GM21367 (cell line): ENCODE results near the gene BMP6.

Experiments
- ATAC-seq: cut with Tn5 transposase; IDR thresholded peaks from one replicate; pipeline ENCODE4 v1.9.1; 2021; ENCODE audit not compliant: unreplicated experiment

Gene BMP6

DNA sequence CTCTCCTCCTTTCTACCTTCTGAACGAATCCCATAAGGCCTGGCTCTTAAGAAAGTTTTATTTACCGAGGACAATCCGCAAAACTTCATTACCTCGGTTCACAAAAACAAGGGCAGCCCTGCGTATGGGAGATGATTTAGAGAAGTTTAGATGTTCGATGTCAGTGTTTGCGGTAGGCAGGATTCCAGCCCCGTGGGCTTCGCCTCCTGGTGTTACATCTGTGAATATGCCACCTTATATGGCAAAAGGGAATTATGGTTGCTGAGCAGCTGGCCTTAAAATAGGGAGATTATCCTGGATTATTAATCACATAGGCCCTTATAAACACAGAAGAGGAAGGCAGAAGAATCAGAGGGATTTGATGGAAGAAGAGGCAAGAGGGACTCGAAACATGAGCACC lies 21.1 kb downstream of the BMP6 start:
- ATAC-seq, result no peak

DNA sequence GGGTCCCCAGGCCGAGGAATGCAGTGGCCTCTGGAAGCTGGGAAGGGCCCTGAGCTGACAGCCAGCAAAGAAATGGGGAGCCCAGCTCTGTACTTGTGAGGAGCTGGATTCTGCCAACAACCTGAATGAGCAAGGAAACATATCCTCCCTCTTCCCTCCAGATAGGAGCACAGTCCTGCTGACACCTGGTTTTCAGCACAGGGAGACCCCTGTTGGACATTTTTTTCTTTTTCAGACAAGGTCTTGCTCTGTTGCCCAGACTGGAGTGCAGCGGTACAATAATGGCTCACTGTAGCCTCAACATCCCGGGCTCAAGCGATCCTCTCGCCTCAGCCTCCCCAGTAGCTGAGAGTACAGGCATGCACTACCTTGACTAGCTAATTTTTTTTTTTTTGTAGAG lies 21.5 kb downstream of the BMP6 start:
- ATAC-seq, result no peak

DNA sequence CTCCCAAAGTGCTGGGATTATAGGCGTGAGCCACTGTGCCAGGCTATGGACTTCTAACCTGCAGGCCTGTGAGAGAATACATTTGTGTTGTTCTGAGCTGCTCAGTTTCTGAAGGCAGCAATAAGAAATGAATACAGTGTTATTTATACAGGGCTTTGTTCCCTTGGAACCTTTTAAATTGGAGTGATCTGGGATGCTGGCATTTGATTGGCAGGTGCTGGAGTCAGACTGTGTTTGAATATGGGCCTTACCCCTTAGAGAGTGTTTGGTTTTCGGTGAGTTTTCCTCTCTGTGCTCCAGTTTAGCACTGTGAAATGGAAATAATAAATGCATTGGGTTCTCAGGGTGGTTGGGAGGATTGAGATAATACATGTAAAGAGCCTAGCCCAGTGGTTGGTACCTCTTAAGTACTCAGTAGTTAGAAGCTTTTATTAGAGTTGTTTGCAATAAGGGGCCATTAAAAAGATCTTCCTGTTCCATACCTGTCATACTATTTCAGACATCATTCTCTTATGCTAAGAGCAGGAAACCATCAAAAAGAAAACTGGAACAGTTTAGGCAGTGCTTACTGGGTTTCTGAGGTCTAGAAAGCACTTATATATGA lies 22.1 kb downstream of the BMP6 start:
- no peak for ATAC-seq

DNA sequence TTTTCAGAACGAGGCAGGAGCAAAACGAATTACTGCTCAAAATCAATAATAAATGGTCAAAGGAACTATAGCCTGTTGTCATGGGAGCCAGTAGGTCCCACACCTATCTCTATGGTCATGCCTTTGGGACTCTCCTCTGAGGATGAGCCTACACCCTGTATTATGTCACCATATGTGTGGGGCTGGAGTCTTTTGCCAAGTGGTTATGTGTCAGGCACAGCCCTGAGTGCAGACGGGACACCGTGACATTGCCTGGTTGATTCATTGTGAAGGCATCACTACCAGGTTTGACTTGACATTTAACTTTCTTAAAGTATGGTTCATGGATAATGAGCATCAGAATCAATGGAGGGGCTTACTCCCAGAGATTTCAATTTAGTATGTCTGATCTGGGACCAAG lies 23.6 kb downstream of the BMP6 start:
- no peak for ATAC-seq

DNA sequence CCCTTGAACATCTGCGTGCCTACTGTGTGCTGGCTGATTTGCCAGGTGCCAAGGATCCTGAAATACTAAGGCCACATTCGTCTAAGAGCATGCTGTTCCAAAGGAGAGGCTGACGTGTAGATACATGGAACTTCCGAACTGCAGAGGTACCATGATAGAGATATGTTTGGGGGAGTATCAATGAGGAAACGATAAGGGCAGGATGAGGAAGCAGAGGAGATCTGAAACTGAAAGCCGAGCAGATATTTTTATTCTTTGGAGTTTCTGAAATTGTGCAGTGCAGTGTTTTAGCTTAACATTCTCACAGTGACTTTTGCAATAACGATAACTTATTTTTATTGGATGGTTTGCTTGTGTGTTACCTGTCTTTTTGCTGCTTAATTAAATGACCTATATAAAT lies 24.3 kb downstream of the BMP6 start:
- ATAC-seq, result no peak

DNA sequence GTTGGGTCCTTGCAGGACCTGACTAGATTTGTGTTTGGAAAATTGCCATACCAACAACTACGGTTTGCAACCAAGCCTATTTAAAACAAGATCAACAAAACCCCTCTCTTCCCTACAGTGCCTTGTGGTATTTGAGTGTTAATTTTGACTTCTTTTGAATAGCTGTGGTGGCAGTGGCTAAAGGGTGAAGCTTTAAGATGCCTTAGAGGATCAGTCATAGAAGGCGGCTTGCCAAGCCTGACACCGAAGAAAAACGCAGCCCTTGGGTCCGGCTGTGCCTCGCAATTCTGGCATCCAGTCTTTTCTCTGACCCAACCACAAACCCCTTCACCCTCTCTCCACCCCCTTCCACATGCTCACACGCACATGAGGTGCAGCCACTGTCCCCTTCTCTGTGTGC lies 32.6 kb downstream of the BMP6 start:
- ATAC-seq, result no peak

DNA sequence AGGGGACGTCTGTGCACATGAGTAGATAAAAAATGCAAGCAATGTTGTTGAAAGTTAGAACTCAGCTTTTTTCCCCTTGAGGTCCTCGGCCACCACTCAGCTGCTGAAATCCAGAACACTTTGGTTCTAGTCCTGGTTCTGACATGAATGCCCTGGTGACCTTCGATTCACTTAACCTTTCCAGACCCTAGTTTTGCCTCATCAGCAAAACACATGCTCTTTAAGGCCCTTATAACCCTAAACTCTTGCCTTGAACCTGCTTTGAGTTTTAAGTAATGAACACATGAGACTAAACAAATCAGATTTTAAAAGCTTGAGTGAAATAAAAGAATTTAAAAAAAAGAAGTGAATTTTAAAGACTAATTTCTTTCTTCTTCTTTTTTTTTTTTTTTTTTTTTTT lies 33.4 kb downstream of the BMP6 start:
- no peak for ATAC-seq

DNA sequence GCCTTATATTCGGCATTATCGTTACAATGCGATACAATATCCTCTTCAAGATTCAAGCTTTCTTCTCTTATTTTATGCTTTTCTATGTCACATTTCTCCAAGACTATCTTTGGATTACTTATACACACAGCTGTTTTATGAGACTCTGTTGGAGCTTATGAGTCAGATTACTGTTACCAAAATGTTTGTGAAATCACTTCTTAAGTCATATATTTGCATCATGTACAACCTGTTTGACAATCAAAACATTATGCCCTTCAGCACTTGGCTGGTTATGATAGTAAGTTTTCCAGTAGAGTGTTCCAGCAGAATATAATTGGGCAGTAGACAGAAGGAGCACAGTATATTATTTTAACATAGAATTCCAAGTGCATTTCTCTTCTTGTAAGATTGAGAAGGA lies 35.2 kb downstream of the BMP6 start:
- no peak for ATAC-seq

DNA sequence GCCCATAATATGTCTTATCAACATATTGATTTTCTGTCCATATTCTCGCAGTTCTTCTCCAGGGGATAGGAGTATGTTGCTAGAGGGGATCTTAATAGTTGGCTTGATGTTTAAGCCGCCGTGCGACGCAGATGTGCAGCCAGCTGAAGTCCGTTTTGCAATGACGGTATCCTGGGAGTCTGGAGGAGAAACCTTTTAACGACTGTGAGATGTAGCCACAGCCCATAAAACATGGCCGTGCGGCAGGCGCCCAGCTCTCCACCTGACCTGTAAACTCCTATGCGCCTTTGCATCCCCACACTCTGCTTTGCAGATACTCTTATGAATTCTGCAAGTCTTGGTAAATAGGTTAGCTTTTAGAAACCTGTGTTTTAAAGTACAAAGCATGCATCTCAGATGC lies 36.9 kb downstream of the BMP6 start:
- no peak for ATAC-seq

DNA sequence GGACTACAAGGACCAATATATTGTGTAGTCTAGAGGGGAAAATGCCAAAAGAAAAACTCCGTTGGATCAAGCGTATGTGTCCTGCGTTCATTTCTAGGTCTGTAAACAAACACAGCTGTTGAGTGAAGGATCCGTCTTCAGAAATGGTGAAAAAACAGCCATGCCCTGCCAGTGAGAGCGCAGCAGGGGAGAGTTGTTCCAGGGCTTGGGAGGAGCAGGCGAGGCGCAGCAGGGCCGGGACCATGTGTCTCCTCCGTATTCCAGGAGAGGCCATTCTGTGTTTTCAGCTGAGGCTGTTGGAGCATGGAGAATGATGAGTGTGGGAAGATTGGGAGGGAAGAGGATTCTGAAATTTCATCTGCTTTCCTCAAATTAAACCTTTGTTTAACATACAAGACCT lies 38.0 kb downstream of the BMP6 start:
- no peak for ATAC-seq

DNA sequence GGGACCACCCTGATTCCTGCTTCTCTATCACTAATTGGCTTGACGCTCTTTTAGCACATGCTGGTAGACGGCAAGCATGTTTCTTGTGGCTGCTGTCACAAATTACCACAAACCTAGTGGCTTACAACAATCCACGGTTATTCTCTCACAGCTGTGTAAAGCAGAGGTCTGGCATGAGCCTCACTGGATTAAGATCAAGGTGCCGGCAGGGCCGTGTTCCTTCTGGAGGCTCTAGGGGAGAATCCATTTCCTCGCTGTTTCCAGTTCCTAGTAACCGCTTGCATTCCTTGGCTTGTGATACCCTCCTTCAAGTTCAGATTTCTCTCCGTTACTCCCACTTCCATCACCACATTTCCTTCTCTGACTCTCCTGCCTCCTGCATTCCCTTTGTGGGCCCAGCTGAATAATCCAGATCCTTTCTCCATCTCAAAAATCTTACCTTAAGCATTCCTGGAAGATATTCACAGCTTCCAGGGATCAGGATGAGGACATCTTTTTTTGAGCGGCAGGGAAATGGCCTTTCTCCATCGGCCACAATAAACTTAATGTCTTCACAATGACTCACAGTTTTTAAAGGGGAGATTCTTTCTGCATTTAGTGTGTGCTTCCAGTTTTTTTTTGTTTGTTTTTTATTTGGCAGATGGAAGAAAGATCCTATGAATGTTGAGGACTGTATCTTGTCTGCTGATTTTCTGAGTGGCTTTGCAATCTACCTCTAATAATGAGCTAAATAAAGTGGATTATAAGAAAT lies 39.9 kb downstream of the BMP6 start:
- no peak for ATAC-seq

DNA sequence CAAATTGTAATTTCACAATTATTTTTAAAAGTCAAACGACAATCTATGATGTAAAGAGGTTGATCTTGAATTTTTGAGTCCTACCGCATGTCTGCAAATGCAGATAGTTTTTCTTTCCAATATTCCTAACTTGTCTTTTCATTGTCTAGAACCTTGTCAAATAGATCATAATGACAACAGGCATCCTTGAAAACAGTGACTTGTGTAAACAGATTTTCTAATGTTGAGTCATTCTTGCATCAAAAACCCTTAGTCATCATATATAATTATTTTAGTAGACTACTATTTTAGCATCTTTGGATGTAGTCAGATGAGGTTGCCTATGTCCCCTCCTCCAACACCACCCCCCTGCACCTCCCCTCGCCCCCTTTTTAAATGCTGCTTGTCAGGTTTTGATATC lies 43.8 kb downstream of the BMP6 start:
- no peak for ATAC-seq

DNA sequence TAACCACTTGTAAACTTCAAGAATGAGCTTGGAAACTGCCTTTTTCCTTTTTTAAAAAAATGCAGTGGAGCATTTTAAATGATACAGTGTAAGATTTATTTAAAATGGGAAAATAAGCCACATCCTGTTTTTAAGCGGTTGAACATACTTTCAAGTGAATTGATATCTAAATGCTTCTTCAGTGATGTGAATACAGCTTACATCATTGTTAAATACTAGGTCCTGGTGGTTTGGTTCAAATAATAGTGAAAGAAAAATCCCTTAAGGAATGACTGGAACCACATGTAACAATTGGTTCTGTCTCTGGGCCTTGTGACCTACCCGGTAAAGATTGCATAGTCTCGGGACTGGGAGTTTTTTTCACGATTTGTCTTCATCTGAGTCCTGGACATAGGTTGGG lies 44.2 kb downstream of the BMP6 start:
- ATAC-seq, result no peak

DNA sequence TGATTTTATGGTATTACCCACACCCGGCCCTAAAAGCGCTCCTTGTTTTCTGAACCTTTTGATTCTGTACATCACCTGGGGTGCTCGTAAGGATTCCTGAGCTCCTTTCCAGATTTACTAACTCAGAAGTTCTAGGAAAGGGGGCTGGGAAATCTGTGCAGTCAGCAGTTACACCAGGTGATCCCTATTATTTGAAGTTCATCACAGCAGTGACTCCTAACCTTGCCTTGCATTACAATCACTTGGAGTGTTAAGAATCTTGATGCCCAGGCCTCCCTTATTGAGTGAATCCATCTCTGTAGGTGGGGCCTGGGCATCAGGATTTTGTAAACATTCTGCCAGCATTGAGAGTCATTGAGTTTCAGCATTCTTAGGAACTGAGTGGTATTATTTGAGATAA lies 44.7 kb downstream of the BMP6 start:
- no peak for ATAC-seq

DNA sequence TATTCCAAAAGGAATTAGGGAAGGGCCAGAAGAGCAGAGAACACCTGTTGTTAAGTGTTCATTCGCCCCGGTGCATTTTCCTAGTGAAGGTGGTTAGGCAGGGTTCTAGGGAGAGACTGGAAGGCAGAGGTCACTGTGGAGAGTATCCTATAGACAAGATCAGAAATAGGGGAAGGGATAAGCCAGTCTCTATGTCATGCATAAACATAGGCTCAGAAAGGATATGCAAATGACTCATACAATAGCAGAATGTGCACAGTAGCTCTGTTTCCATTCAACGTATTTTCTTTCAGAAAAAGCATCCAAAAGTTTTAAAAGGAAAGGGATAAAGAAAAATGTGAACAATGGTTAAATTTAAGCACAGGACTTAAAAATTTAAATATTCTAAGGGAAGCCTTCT lies 47.4 kb downstream of the BMP6 start:
- no peak for ATAC-seq

DNA sequence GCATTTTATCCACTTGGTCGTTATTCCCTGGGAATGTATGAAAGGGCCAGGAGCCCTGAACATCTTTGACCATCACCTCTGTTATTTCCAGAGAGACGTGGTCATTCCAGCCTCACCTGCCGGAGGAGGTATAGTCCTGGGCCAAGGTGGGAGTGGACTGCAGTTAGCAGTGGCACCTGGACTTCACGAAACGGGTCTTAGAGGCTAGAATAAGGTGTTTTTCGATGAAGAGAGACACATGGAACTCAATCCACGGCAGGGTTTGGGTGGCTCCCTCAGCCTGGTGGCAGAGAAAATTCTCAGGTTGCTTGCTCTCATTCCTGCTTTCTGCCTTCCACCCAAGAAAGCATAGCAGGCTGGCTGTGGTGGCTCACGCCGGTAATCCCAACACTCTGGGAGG lies 48.0 kb downstream of the BMP6 start:
- no peak for ATAC-seq

DNA sequence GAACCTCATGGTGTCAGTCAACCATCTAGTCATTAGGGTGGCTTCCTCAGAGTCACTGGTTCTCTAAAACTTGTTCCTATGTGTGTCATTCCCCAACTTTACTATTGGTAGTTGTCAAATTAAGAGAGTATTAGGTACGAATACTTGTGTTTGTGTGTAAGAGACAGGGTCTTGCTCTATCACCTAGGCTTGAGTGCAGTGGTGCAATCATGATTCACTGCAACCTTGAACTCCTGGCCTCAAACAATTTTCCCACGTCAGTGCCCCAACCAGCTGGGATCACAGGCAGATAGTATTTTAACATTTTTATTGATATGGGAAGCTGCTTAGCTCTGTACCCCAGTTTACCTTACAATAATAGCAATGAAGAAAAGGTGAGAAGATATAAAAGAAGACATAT lies 50.6 kb downstream of the BMP6 start:
- no peak for ATAC-seq

DNA sequence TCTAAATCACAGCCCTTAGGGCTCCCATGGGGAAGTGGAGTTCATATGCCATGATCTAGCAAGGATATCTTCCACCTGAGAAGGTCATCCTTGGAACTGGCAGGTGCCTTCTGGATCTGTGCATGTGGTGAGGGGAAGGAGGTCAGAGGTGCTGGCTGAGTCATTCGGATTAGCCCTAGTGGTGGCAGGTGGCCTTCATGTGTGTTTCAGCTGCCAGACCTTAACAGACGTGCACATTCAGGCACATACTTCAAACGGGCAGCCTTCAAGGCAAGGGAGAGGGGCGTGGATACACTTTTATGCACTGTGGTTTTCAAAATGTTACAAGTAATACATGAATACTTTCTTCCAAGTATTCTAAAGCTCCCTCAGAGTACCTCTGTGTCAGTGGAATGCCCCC lies 51.2 kb downstream of the BMP6 start:
- no peak for ATAC-seq

DNA sequence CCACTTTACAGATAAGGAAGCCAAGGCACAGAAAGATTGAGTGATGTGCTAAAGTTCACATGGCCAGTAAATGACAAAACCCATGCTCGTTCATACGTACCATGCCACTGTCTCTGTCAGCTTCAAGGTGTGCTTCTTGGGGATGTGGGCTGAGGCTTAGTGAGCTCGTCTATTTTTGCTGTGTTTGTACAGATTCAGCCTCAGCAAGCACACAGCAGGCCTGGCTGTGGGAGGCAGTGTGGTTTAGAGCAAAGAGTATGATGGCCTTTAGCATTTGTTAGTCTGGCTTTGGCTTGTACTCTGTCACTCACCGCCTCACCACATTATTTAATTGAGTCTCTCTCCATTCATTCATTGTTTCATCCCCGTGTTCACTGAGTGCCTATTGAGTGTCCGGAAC lies 55.3 kb downstream of the BMP6 start:
- no peak for ATAC-seq

DNA sequence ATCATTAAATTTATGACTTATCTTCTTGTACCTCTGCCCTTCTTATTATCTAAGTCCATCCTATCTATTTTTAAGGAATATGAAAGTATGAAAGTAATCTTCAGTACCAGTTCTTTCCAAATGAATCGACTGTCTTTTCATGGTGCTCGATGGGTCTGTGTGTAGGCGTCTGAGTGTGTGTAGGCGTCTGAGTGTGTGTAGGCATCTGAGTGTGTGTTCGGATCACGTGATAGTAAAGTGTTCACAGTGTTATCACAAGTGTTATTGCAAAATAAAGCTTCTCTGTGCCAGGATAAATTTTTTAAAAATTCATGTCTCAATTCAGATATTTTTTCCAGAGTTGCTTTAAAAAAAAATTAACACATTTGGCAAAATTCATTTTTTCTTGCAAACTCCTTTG lies 58.3 kb downstream of the BMP6 start:
- no peak for ATAC-seq

DNA sequence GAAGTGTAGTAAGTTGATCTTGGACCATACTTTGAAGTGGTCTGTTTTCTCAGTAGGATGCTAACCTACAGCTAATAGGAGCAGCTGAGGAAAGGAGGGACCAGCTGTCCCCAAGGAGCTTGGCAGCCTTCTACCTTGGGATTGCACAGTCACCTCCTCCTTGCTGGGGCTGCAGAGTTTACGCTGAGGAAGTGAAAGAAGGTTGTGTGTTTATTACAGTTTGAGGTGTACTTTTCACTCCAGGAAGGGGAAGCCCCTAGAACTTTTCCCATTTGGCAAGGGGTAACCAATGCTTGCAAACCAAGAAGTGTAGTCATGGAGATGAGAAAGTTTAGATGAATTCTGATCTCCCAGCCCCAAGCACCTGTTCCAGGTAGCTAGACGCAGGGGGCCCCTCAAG lies 58.8 kb downstream of the BMP6 start:
- no peak for ATAC-seq

DNA sequence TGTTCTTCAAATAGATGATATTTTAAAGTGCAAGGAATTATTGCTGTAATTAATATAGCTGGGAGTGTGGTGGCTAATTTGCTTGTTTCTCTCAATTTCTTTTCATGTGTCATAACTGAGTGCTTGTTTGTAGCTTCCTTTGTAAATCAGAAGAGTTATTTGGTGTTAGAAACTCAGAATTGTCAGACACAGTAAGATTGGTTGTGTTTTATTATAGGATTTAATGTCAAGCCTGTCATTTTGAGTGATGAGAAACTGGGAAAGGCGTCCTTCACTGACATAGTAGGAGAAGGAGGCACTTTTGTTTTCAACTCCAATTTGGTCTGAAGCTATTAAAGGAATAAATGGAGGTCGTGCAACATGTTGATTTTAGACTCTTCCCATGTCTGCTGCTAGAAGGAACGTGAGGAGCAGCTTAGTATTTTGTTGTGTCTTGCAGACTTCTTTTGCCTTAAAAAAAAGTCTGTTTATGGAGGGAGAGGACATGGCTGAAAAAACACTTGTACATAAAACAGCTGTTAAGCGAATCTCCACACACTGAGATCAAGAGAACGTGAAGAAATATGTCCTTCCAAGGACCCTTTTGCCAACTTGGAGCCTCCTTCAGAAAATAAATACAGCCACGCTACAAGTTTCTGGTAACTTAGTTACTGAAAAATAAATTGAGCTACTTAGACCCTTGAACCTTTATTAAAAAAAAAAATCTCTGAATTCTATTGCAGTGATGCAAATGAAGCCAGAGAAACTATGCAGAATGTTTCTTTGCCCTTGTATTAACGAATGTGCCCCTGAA lies 59.5 kb downstream of the BMP6 start:
- no peak for ATAC-seq
